Left lobe of liver (tissue), 2 donors: ENCODE results near the gene SETBP1. TPM values are rescaled to one million over a fixed set of nuclear protein-coding genes. Genes with fewer than 3 reads are reported as not detected.
A peak's percentile ranks its signal among the peaks of the same experiment; 100 is the strongest.

ENCODE experiments used
- ATAC-seq: fragments of 200-7000 bp; cut with Tn5 transposase; one replicate; pipeline ENCODE4 v1.9.1; 2020; ENCODE audit warnings: mild to moderate bottlenecking, moderate library complexity
- DNase-seq: peaks from one replicate; pipeline ENCODE4 v3.0.0-alpha.2; 2020; ENCODE audit warnings: low spot score
- total RNA-seq: library from RNA; stranded (reverse); gene quantifications from one replicate; pipeline ENCODE4 v1.2.1, GENCODE V29; 2021
- donor health status: DM: no; HTN: no; CAD: no; lungs with moderate emphysema.
- donor health status: DM: no; HTN: yes; CAD: no.

SETBP1 gene
- total RNA-seq, 1 donor from 2014 or later, result 17.3 TPM

DNA sequence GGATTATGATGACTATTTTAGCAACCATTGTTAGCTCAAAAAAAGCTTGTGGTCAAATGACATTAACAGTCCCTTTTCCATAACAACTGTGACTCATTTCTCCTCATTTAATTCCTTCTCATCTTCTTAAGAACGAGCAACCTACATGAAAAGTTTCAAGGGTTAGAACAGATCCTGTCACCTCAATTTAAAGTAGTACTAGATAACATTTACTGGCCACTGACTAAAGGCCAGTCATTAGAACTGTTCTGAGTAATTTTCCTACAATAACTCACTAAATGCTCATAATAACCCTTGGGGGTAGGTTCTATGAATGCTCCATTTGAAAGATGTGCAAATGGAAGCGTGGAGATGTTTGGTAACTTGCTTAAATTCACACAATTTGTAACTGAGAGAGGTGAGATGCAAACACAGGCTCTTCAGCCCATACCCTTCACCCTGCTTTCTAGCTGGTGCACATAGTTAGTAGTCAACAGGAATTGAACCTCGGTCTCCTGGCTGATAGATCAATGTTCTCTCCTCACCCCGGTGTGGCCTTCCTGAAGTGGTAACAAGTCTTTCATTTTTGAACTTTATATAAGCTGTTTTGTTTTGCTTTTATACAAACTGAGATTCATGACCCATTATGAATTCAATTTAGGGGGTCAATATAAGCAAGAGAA, 212.5 kb downstream of the SETBP1 start:
- no peak for DNase-seq
- ATAC-seq, result peak; percentile 54

- DNase-seq, result no peak
- ATAC-seq, result no peak
Observed at GRCh38 chr18:44893966-44894365, 213.3 kb downstream of the SETBP1 start.

GRCh38 chr18:44895176-44895798, 214.6 kb downstream of the SETBP1 start:
- ATAC-seq, result peak; percentile 85

DNA sequence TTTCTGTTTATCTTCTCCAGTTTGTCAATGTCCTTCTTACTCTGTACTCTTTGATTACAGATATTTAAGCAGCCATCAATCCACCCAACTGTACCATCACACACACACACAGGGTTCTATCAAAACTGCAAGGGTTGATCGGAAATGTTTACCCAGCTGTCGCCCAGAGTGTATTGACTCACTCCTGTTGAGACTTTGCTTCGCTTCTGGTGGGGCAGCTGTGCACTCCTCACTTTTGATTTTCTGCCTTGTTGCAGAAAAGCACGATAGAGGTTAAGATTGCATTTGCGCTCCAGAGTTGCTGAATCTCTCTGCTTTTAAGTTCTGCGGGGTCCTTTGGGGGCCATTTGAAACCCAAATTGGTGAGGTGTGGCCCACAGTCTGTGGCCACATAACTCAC, 216.2 kb downstream of the SETBP1 start:
- DNase-seq (no peak), ATAC-seq (no peak)

More at GRCh38 chr18:44895176-44895798, 214.6 kb downstream of the SETBP1 start:
- no peak for DNase-seq

GRCh38 chr18:44897411-44897810, 216.7 kb downstream of the SETBP1 start:
- no peak for DNase-seq
- ATAC-seq, result no peak

DNA sequence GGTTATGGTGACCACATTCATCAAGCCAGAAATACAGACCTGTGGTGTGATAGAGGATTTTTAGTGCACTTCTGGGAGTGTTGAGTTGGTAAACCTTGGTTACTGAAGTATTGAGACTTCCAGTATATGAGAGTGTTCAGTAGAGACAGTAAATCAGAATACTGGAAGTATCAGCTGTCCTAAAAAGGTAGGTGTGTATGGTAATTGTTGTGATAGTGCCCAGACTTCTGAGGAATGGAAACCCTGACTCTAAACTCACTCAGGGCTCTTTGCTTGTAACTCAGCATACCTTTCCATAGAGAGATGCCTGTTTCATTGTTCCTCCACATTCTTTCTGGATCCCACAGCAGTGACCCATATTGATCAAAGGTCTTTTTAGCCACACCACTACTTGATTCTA, 217.1 kb downstream of the SETBP1 start:
- DNase-seq (no peak), ATAC-seq (no peak)

DNA sequence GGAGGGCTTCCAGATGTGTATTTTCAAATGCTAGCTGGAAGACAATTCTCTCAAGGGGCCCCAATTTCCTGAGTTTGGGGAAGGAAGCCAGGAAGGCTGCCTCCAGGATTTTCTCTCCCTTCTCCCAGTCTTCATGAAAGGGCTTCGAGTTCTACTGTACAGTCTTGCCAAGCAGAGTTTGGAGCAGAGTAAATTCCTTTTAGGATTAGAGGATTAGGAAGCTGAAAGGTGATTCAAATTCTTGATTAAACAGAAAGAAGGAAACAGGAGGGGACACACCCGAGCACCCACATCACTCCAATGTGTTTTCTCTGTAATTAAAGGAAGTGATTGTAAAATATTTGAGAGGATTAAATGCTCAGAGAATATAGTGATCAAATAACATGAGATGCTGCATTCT, 217.8 kb downstream of the SETBP1 start:
- no peak for DNase-seq
- no peak for ATAC-seq

DNA sequence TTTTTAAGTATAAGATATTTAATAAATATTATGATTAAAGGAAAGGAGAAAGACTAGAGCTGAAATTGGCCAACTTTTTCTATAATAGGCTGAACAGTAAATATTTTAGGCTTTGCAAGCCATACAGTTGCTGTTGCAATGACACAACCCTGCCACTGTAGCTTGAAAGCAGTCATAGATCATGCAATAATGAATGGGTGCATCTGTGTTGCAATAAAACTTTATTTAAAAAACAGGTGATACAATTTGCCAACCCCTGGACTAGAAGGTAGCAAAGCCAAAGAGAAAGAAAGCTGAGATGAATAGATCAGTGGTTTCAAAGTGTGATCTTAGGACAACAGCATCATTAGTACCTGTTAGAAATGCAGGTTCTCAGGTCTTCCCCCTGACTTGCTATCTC, 219.1 kb downstream of the SETBP1 start:
- ATAC-seq (no peak), DNase-seq (no peak)

DNA sequence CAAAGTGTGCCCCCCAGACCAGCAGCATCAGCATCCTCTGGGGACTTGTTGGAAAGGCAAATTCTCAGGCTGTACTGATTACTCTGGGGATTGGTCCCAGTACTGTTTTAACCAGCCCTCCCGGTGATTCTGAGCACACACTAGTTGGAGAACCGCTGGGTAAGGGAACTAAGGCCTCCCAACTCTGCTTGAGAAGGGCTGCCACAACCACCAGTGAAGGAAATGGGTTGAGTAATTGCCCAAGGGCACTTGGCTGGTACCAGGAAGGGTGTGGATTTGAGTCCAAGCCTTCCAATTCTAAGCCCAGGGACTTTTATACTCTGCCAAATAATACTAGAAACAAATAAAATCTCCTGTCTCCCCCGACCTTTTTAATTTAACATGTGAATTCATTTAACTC, 219.9 kb downstream of the SETBP1 start:
- peak; percentile 68 for ATAC-seq
- no peak for DNase-seq

GRCh38 chr18:44901283-44901682, 220.6 kb downstream of the SETBP1 start:
- ATAC-seq (no peak), DNase-seq (no peak)

DNA sequence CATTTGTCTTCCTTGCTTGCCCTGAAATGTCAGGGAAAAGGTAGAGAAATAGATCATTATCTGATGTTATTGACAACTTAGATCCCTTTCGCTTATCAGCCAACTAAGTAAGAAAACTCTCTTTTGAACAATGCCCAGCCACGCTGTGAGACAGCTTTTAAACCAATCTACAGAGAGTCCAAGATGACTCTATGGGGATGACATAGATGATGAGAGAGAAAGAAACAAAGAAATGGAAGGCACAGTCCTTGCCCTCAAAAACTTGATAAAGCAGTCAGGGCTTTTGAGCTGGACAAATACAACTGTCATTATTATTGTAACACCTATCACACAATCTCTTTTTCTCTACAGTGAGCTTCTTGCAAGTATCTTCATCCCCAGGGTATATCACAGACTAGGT, 222.6 kb downstream of the SETBP1 start:
- no peak for DNase-seq
- no peak for ATAC-seq

DNA sequence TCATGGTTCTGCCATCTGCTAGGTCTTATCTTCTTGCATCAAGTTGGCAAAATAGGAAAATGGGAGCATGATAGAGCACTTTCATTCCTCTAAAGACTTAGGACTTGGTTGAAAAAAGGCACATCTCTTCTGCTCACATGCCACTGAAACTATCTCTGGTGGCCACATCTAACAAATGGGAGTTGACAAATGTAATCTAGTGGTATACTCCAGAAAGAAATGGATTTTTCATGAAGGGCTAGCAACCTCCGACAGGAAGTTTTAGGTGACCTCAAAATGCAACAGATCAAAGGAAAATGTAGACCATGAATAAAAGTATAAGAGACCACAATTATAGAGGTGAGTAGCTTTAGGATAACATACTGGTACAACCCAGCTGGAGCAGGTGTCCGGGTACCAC, 224.1 kb downstream of the SETBP1 start:
- no peak for ATAC-seq

GRCh38 chr18:44909191-44909719, 228.6 kb downstream of the SETBP1 start:
- DNase-seq (no peak), ATAC-seq (no peak)

More for the DNA sequence above, 224.1 kb downstream of the SETBP1 start:
- no peak for DNase-seq

GRCh38 chr18:44911260-44911659, 230.6 kb downstream of the SETBP1 start:
- DNase-seq (no peak), ATAC-seq (no peak)

DNA sequence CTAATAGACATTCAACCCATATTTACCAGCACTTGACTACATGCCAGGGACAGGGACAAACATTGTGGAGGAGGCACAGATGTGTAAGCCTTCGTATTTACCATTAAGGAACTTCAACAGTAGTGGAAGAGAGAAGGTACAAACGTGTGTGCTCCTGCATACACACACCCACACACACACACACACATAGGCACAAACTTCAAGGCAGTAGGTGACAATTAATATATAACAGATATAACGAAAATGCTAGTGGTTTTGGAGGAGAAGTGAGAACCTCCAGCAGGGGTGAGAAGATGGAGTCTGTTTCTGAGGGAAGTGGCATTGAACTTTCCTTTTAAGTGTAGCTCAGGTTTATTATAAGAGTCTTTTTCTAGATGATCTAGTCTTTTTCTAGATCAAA, 231.1 kb downstream of the SETBP1 start:
- ATAC-seq (no peak), DNase-seq (no peak)

- ATAC-seq (no peak), DNase-seq (no peak)
Observed at GRCh38 chr18:44912740-44913478, 232.2 kb downstream of the SETBP1 start.

DNA sequence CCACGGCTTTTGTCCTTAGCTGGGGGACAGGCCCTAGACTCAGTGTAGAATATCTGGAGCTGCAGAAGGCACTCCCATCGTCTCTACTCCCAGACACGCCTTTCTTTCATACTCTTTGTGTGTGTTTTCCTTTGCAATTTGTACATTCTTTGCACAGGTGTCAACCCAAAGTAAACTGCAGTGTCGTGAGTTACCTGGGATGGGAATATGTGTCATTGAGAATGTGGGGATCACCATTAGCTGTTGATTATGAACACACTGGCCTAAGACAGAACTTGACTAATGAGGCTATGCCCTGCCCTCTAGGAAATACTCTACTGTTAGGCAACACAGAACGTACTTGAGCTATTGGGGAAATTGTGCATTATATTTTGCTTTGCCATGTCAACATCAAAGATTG, 233.3 kb downstream of the SETBP1 start:
- ATAC-seq (no peak), DNase-seq (no peak)

GRCh38 chr18:44915213-44915612, 234.5 kb downstream of the SETBP1 start:
- ATAC-seq (no peak), DNase-seq (no peak)

DNA sequence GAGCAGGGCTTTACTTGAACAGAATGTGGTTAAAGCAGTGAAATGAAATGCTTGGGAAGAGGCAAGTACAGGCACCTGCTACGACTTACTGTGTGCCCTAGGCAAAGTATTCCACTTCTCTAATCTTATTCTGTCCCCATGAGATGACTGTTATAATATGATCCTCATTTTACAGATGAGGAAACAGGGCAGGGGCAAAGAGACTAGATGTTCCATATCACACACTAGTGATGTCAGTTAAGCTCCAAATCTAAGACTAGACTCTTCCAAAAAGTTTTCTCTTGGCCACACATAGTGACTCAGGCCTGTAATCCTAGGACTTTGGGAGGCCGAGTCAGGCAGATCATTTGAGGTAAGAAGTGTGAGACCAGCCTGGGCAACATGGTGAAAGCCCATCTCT, 235.0 kb downstream of the SETBP1 start:
- ATAC-seq, result no peak
- DNase-seq, result no peak

DNA sequence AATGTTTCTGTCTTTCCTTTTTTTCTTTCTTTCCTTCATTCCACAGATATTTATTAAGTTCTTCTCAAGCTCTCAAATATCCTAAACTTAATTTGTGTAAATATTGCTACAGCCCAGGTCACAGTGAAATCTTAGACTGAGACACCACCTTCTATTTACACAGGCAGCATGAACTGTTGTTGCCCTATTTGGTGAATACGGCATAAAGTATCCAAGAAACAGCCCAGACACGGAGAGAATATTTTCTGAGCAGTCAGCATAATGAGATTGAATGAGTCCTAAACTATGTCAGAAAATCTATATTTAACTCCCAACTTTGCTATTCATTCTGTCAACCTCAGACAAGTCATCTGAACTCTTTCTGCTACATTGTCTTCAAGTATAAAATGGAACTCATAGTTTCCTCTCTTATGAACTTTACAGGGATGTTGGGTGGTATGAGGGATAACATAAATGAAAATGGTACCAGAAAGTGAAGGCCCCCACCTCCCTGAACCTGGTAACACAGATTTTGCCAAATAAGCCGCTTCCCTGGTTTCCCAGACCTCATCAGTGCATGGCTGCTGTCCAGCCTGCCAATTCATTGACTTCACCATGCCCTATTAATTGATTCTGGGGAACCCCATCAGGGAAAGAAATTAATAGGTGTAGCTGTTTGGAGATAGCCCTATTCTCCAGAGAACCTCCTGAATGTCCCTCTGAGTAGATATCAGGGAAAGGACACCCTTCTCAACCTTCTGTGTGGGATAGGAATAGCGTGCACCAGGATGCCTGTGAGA, 235.9 kb downstream of the SETBP1 start:
- DNase-seq, result no peak
- ATAC-seq, result peak; percentile 41
